GM19467 (cell line): ENCODE measurements around the gene MAJIN.
A peak's percentile ranks its signal among the peaks of the same experiment; 100 is the strongest.

Experiments
- ATAC-seq: cut with Tn5 transposase; IDR thresholded peaks from one replicate; pipeline ENCODE4 v1.9.1; 2021; ENCODE audit warnings: mild to moderate bottlenecking, moderate library complexity; ENCODE audit not compliant: unreplicated experiment

The MAJIN gene

GRCh38 chr11:64933213-64933934 lies 38.5 kb downstream of the MAJIN start:
- ATAC-seq, result no peak

- ATAC-seq, result no peak
Observed at GRCh38 chr11:64932324-64932723, 39.6 kb downstream of the MAJIN start.

- ATAC-seq, result no peak
Observed at GRCh38 chr11:64931290-64931689, 40.6 kb downstream of the MAJIN start.

- ATAC-seq, result no peak
Observed at GRCh38 chr11:64930340-64930739, 41.6 kb downstream of the MAJIN start.

- no peak for ATAC-seq
Observed at GRCh38 chr11:64929625-64930024, 42.3 kb downstream of the MAJIN start.

GRCh38 chr11:64928957-64929356 lies 43.0 kb downstream of the MAJIN start:
- ATAC-seq, result no peak

- ATAC-seq, result no peak
Observed at GRCh38 chr11:64926689-64927088, 45.2 kb downstream of the MAJIN start.

- ATAC-seq, result no peak
Observed at GRCh38 chr11:64925536-64926436, 46.1 kb downstream of the MAJIN start.

GRCh38 chr11:64924910-64925284 lies 47.0 kb downstream of the MAJIN start:
- ATAC-seq, result peak; percentile 7

- peak; percentile 68 for ATAC-seq
Observed at GRCh38 chr11:64923944-64924909, 47.7 kb downstream of the MAJIN start, which contains the start of gene PPP2R5B. Gene PPP2R5B (plus strand): TSS chr11:64924689. CDS start chr11:64925735, 1,046 bp downstream.

- ATAC-seq, result no peak
Observed at GRCh38 chr11:64923151-64923661, 48.7 kb downstream of the MAJIN start.

- no peak for ATAC-seq
Observed at GRCh38 chr11:64921384-64921783, 50.5 kb downstream of the MAJIN start.

GRCh38 chr11:64920124-64920523 lies 51.8 kb downstream of the MAJIN start:
- ATAC-seq, result no peak

GRCh38 chr11:64919627-64920026 lies 52.3 kb downstream of the MAJIN start:
- ATAC-seq, result no peak

GRCh38 chr11:64918017-64918416 lies 53.9 kb downstream of the MAJIN start:
- no peak for ATAC-seq

GRCh38 chr11:64917663-64917995 lies 54.3 kb downstream of the MAJIN start:
- no peak for ATAC-seq

- ATAC-seq, result peak; percentile 92
Observed at GRCh38 chr11:64916775-64917662, 54.9 kb downstream of the MAJIN start, which contains the start of gene ATG2A. Gene ATG2A (minus strand): TSS chr11:64917209. CDS start chr11:64917135, 74 bp downstream.

- ATAC-seq, result no peak
Observed at GRCh38 chr11:64916040-64916774, 55.7 kb downstream of the MAJIN start.

- no peak for ATAC-seq
Observed at GRCh38 chr11:64915376-64915887, 56.5 kb downstream of the MAJIN start.
